Stimulated activated CD8-positive, alpha-beta memory T cell treated with anti-CD3 and anti-CD28 coated beads, Interleukin-4, amount 100 ng/mL, for 4 hours (primary cell): ENCODE measurements around the gene SLC29A3.
"Not testable (repeated sequence)": the region's sequence is repeated elsewhere in the genome, so short reads cannot be mapped to it uniquely, and the experiment has no call there.

Experiments
- DNase-seq, 2 donors: peaks; one replicate each; pipeline ENCODE4 v3.0.0-alpha.2; 2020; ENCODE audit warnings: low read depth in 2 of 2, low spot score in 1 of 2

The SLC29A3 gene

GRCh38 chr10:71319042-71319799 is at the start of gene SLC29A3:
SLC29A3 (plus strand) TSS chr10:71319259; CDS start chr10:71319310, 51 bp downstream.
- DNase-seq: peak; percentile 60 to 71

- DNase-seq: no peak
Measured at GRCh38 chr10:71269301-71270288, 49.5 kb upstream of the SLC29A3 start.

- DNase-seq: no peak
Measured at GRCh38 chr10:71270301-71271220, 48.5 kb upstream of the SLC29A3 start.

GRCh38 chr10:71271662-71272055 is 47.4 kb upstream of the SLC29A3 start:
- DNase-seq: no peak

- no peak for DNase-seq
Measured at GRCh38 chr10:71272056-71272771, 46.8 kb upstream of the SLC29A3 start.

GRCh38 chr10:71272974-71273373 is 46.1 kb upstream of the SLC29A3 start:
- DNase-seq: not testable (repeated sequence)

GRCh38 chr10:71273506-71273905 is 45.6 kb upstream of the SLC29A3 start:
- no peak for DNase-seq

GRCh38 chr10:71274901-71275796 is 43.9 kb upstream of the SLC29A3 start:
- no peak for DNase-seq

- DNase-seq: no peak
Measured at GRCh38 chr10:71276873-71277272, 42.2 kb upstream of the SLC29A3 start.

GRCh38 chr10:71277914-71278665 is 41.0 kb upstream of the SLC29A3 start:
- no peak for DNase-seq

GRCh38 chr10:71278691-71279588 is 40.1 kb upstream of the SLC29A3 start:
- no peak for DNase-seq

- no peak for DNase-seq
Measured at GRCh38 chr10:71279590-71280170, 39.4 kb upstream of the SLC29A3 start.

GRCh38 chr10:71280216-71280615 is 38.8 kb upstream of the SLC29A3 start:
- DNase-seq: no peak

GRCh38 chr10:71280825-71281224 is 38.2 kb upstream of the SLC29A3 start:
- no peak for DNase-seq

GRCh38 chr10:71281646-71282322 is 37.3 kb upstream of the SLC29A3 start:
- DNase-seq: no peak

- no peak for DNase-seq
Measured at GRCh38 chr10:71282323-71282680, 36.8 kb upstream of the SLC29A3 start.

- DNase-seq: no peak
Measured at GRCh38 chr10:71283410-71283809, 35.6 kb upstream of the SLC29A3 start.
